IMR-90 (cell line): ENCODE results near the gene MICAL2. TPM values are rescaled to one million over a fixed set of nuclear protein-coding genes. Genes with fewer than 3 reads are reported as not detected.

Experiments used
- ATAC-seq: fragments of 200-7000 bp; cut with Tn5 transposase; 2 replicates; pipeline ENCODE4 v1.9.1; 2020; ENCODE audit warnings: low read depth, mild to moderate bottlenecking, moderate library complexity
- BruUV-seq: library from RNA; stranded (reverse); fragments of 400-500 nt; replicated peaks from 2 replicates; lab custom pipeline; 2021; lab: Mats Ljungman, UMichigan
- CTCF ChIA-PET: fragments of 300-600 bp; formaldehyde crosslinking; extraction: SDS; loops from one replicate; lab custom pipeline; 2021; ENCODE audit warnings: antibody characterized with exemption; lab: Yijun Ruan, JAX
- POLR2A ChIA-PET: fragments of 300-600 bp; sonication (Branson Sonifier 250); formaldehyde crosslinking; loops from one replicate; lab custom pipeline; 2022; ENCODE audit warnings: antibody characterized with exemption; ENCODE audit not compliant: unreplicated experiment; lab: Charles Lee
- DNase-seq: peaks from one replicate; pipeline ENCODE4 v3.0.0; 2013
- H2AFZ ChIP-seq: replicated peaks from 2 replicates; pipeline ENCODE3; 2013; ENCODE audit warnings: low read length, mild to moderate bottlenecking; ENCODE audit not compliant: poor library complexity
- H2AK5ac ChIP-seq: 2 replicates; pipeline ENCODE4 v1.6.1; 2013; ENCODE audit warnings: low read depth, low read length, inconsistent platforms
- H2AK9ac ChIP-seq: replicated peaks from 2 replicates; pipeline ENCODE3; 2013; ENCODE audit warnings: mild to moderate bottlenecking, low read depth, low read length, moderate library complexity; ENCODE audit not compliant: poor library complexity
- H2BK120ac ChIP-seq: 2 replicates; pipeline ENCODE4 v1.6.1; 2013; ENCODE audit warnings: low read depth, low read length, inconsistent platforms
- H2BK15ac ChIP-seq: 3 replicates; pipeline ENCODE4 v1.6.1; 2013; ENCODE audit warnings: low read depth, low read length, inconsistent platforms
- H2BK20ac ChIP-seq: 2 replicates; pipeline ENCODE4 v1.6.1; 2013; ENCODE audit warnings: low read depth, mild to moderate bottlenecking, inconsistent platforms, low read length, moderate library complexity
- H2BK5ac ChIP-seq: 2 replicates; pipeline ENCODE4 v1.6.1; 2013; ENCODE audit warnings: mild to moderate bottlenecking, low read depth, low read length, inconsistent platforms; ENCODE audit not compliant: poor library complexity, severe bottlenecking
- H3K14ac ChIP-seq: replicated peaks from 2 replicates; pipeline ENCODE4 v1.6.1; 2013; ENCODE audit warnings: low read depth, low read length, inconsistent platforms
- H3K18ac ChIP-seq: 2 replicates; pipeline ENCODE4 v1.6.1; 2013; ENCODE audit warnings: low read depth, low read length, control low read depth
- H3K23ac ChIP-seq: 2 replicates; pipeline ENCODE4 v1.6.1; 2013; ENCODE audit warnings: low read depth, low read length, inconsistent platforms
- H3K27ac ChIP-seq: 2 replicates; pipeline ENCODE4 v1.5.1; 2013; ENCODE audit warnings: mild to moderate bottlenecking, control low read depth, low read length; ENCODE audit not compliant: insufficient read depth
- H3K27me3 ChIP-seq: 2 replicates; pipeline ENCODE4 v1.6.1; 2013; ENCODE audit warnings: low read length; ENCODE audit not compliant: control insufficient read depth, insufficient read depth
- H3K36me3 ChIP-seq: 2 replicates; pipeline ENCODE4 v1.6.1; 2013; ENCODE audit warnings: low read length, mixed read lengths; ENCODE audit not compliant: control insufficient read depth, insufficient read depth
- H3K4ac ChIP-seq: 2 replicates; pipeline ENCODE4 v1.6.1; 2013; ENCODE audit warnings: low read depth, low read length, inconsistent platforms
- H3K4me1 ChIP-seq: 2 replicates; pipeline ENCODE4 v1.6.1; 2013; ENCODE audit warnings: low read length, mixed read lengths; ENCODE audit not compliant: control insufficient read depth, insufficient read depth
- H3K4me2 ChIP-seq: 2 replicates; pipeline ENCODE4 v1.6.1; 2013; ENCODE audit warnings: low read depth, mild to moderate bottlenecking, control low read depth, low read length, moderate library complexity
- H3K4me3 ChIP-seq: 2 replicates; pipeline ENCODE4 v1.5.1; 2013; ENCODE audit warnings: low read depth, mild to moderate bottlenecking, control low read depth, low read length, moderate library complexity; ENCODE audit not compliant: insufficient read depth
- H3K56ac ChIP-seq: 2 replicates; pipeline ENCODE4 v1.6.1; 2013; ENCODE audit warnings: low read length, inconsistent platforms; ENCODE audit not compliant: insufficient read depth; ENCODE audit errors: extremely low read depth
- H3K79me1 ChIP-seq, 2 experiments: 2 replicates each; pipeline ENCODE4 v1.6.1; 2013; ENCODE audit warnings: low read length in 2 of 2, inconsistent platforms in 1 of 2, low read depth in 1 of 2
- H3K9ac ChIP-seq: 2 replicates; pipeline ENCODE4 v1.6.1; 2013; ENCODE audit warnings: low read depth, low read length, control low read depth
- H3K9me1 ChIP-seq: 2 replicates; pipeline ENCODE4 v1.6.1; 2013; ENCODE audit warnings: low read length, inconsistent platforms; ENCODE audit not compliant: insufficient read depth
- H3K9me3 ChIP-seq: 2 replicates; pipeline ENCODE4 v1.6.1; 2013; ENCODE audit warnings: low read length; ENCODE audit not compliant: control insufficient read depth, insufficient read depth
- H4K20me1 ChIP-seq: 2 replicates; pipeline ENCODE4 v1.6.1; 2013; ENCODE audit warnings: low read length, inconsistent platforms; ENCODE audit not compliant: insufficient read depth
- H4K5ac ChIP-seq: 2 replicates; pipeline ENCODE4 v1.6.1; 2013; ENCODE audit warnings: mild to moderate bottlenecking, low read depth, low read length, control low read depth
- H4K8ac ChIP-seq, 2 experiments: 2 replicates each; pipeline ENCODE4 v1.6.1; 2013; ENCODE audit warnings: low read depth in 2 of 2, low read length in 2 of 2, control low read depth in 1 of 2, inconsistent platforms in 1 of 2
- H4K91ac ChIP-seq: 2 replicates; pipeline ENCODE4 v1.6.1; 2013; ENCODE audit warnings: low read depth, low read length, inconsistent platforms; ENCODE audit not compliant: insufficient read depth
- BHLHE40 ChIP-seq: fragments of 150-350 bp; IDR thresholded peaks from 2 replicates; pipeline ENCODE4 v1.6.1; 2016; ENCODE audit warnings: mild to moderate bottlenecking, low read depth, low read length
- CEBPB ChIP-seq: IDR thresholded peaks from 2 replicates; pipeline ENCODE4 v1.6.1; 2012; ENCODE audit warnings: low read depth, low read length, improper control_type of control experiment
- CHD1 ChIP-seq: IDR thresholded peaks from 2 replicates; pipeline ENCODE4 v1.6.1; 2012; ENCODE audit warnings: low read depth, low read length, improper control_type of control experiment
- ELK1 ChIP-seq: fragments of 150-350 bp; IDR thresholded peaks from 2 replicates; pipeline ENCODE4 v1.6.1; 2016; ENCODE audit warnings: low read depth, mild to moderate bottlenecking, low read length, moderate library complexity, borderline replicate concordance
- FOS ChIP-seq: fragments of 150-350 bp; IDR thresholded peaks from 2 replicates; pipeline ENCODE4 v1.6.1; 2016; ENCODE audit warnings: low read depth, low read length
- MAFK ChIP-seq: IDR thresholded peaks from 2 replicates; pipeline ENCODE4 v1.6.1; 2012; ENCODE audit warnings: low read depth, low read length, improper control_type of control experiment
- MAZ ChIP-seq: IDR thresholded peaks from 2 replicates; pipeline ENCODE4 v1.6.1; 2012; ENCODE audit warnings: low read depth, mild to moderate bottlenecking, low read length, improper control_type of control experiment, moderate library complexity, borderline replicate concordance
- MXI1 ChIP-seq: IDR thresholded peaks from 2 replicates; pipeline ENCODE4 v1.6.1; 2012; ENCODE audit warnings: low read depth, mild to moderate bottlenecking, low read length, moderate library complexity, borderline replicate concordance
- NFE2L2 ChIP-seq: fragments of 150-350 bp; IDR thresholded peaks from 2 replicates; pipeline ENCODE4 v1.6.1; 2016; ENCODE audit warnings: low read depth, mild to moderate bottlenecking, low read length
- POLR2A ChIP-seq: IDR thresholded peaks from 2 replicates; pipeline ENCODE4 v1.6.1; 2012; ENCODE audit warnings: mild to moderate bottlenecking, low read depth, low read length
- RAD21 ChIP-seq: IDR thresholded peaks from 2 replicates; pipeline ENCODE4 v1.6.1; 2012; ENCODE audit warnings: low read length, improper control_type of control experiment
- RCOR1 ChIP-seq: IDR thresholded peaks from 2 replicates; pipeline ENCODE4 v1.6.1; 2012; ENCODE audit warnings: mild to moderate bottlenecking, low read length, improper control_type of control experiment; ENCODE audit not compliant: insufficient replicate concordance
- RFX5 ChIP-seq: IDR thresholded peaks from 2 replicates; pipeline ENCODE4 v1.8.0; 2012; ENCODE audit warnings: low read depth, mild to moderate bottlenecking, low read length, moderate library complexity
- SMC3 ChIP-seq: fragments of 150-350 bp; IDR thresholded peaks from 2 replicates; pipeline ENCODE4 v1.6.1; 2016; ENCODE audit warnings: low read depth, mild to moderate bottlenecking, antibody characterized with exemption, low read length, moderate library complexity
- USF2 ChIP-seq: fragments of 150-350 bp; IDR thresholded peaks from 2 replicates; pipeline ENCODE4 v1.6.1; 2017; ENCODE audit warnings: mild to moderate bottlenecking, antibody characterized with exemption, low read length, low read depth
- WGBS, 2 experiments: methylation state at CpG; one replicate each; pipeline versions ENCODE4 v1.1.5 to v1.1.7; 2013; ENCODE audit warnings: missing lambda C conversion rate in 2 of 2; ENCODE audit not compliant: insufficient read length in 1 of 2; ENCODE audit errors: extremely low coverage in 2 of 2; 5-methylcytosine and 5-hydroxymethylcytosine counted together
- dilution Hi-C: fragments of 300-500 bp; cut with HindIII; formaldehyde crosslinking; loops from one replicate; pipeline ENCODE4 v1.14.3; 2018; ENCODE audit warnings: low sequenced_read_pairs; ENCODE audit not compliant: unreplicated experiment
- in situ Hi-C: fragments of 300-500 bp; cut with MboI; formaldehyde crosslinking; loops from 3 replicates; pipeline ENCODE4 v1.14.3; 2019; ENCODE audit warnings: low sequenced_read_pairs, inconsistent platforms, mixed read lengths
- intact Hi-C: fragments of 100-400 bp; cut with micrococcal nuclease; formaldehyde crosslinking; loops from 2 replicates; pipeline ENCODE4 v1.10.0; 2022
- polyA plus RNA-seq, 3 experiments: library from polyadenylated mRNA; depleted of rRNA; stranded (reverse); fragments of >200 nt; gene quantifications; 2 replicates each; pipeline ENCODE4 v1.2.3, GENCODE V29; 2012; ENCODE audit warnings: low replicate concordance in 1 of 3
- total RNA-seq: library from RNA; depleted of rRNA; stranded (reverse); fragments of >200 nt; gene quantifications from 2 replicates; pipeline ENCODE4 v1.2.3, GENCODE V29; 2012

MICAL2 gene
- total and polyA plus RNA-seq, 2 of the 4 experiments (the other 2 are of a cell fraction), result 170 to 336 TPM

- H3K56ac ChIP-seq, result no peak overlapping the region
- H4K91ac ChIP-seq, result peak overlapping the region; percentile 43
- dilution Hi-C loops (no loop called here), in situ Hi-C loops (no loop called here), intact Hi-C loops (no loop called here)
- ChIA-PET POLR2A (no interaction called here), CTCF (no interaction called here)
- DNase-seq (no peak), ATAC-seq (no peak)
- peak overlapping the region; percentile 98 for H2BK5ac ChIP-seq
- H3K4me3 ChIP-seq, result no peak overlapping the region
- H2AFZ ChIP-seq, result no peak overlapping the region
- peak overlapping the region; percentile 4 to 90; a peak in 3 of 4 replicates for H4K8ac ChIP-seq
- 0 out of 2 replicates have a peak overlapping the region, but pooled peaks have one; percentile 2 for H3K27ac ChIP-seq
- peak overlapping the region; percentile 68; the same call in 2 of the 3 replicates for H2BK15ac ChIP-seq
- H3K14ac ChIP-seq, result peak overlapping the region; percentile 98
- peaks cover 7% of the 10 kb centered on the region; the same call in 1 of the 2 replicates for H3K36me3 ChIP-seq
- no peak overlapping the region for H3K4me2 ChIP-seq
- H3K23ac ChIP-seq, result peak overlapping the region; percentile 85; the same call in 1 of the 2 replicates
- whole genome bisulfite sequencing, 2 experiments, result 100% methylated on average over 2 of the region's 8 CpGs; no CpG with 5 or more reads in 1 of the 2 experiments
- H3K9me1 ChIP-seq, result peaks cover 35% of the 10 kb centered on the region
- 0 out of 2 replicates have a peak overlapping the region, but pooled peaks have one; percentile 22 for H3K18ac ChIP-seq
- H2AK9ac ChIP-seq, result no peak overlapping the region
- H3K27me3 ChIP-seq, result no peaks in the 10 kb centered on the region
- H4K5ac ChIP-seq, result no peak overlapping the region; the same call in 1 of the 2 replicates
- peak overlapping the region; percentile 96; the same call in 1 of the 2 replicates for H2AK5ac ChIP-seq
- no TSS peak for BruUV-seq
- peaks cover 3% of the 10 kb centered on the region; the same call in 1 of the 2 replicates for H4K20me1 ChIP-seq
- H2BK20ac ChIP-seq, result 0 out of 2 replicates have a peak overlapping the region, but pooled peaks have one; percentile 14
- no peak overlapping the region for H3K9ac ChIP-seq
- peaks cover 39% of the 10 kb centered on the region for H3K4me1 ChIP-seq
- H3K4ac ChIP-seq, result peak overlapping the region; percentile 96
- peak overlapping the region; percentile 91; the same call in 1 of the 2 replicates for H2BK120ac ChIP-seq
- no peaks in the 10 kb centered on the region for H3K9me3 ChIP-seq
- peaks cover 25 to 82% of the 10 kb centered on the region in 2 experiments for H3K79me1 ChIP-seq
- no peak for TF ChIP-seq CEBPB
- no peak for TF ChIP-seq POLR2A
- TF ChIP-seq SMC3, result no peak
- no peak for TF ChIP-seq MAFK
- no peak for TF ChIP-seq USF2
- TF ChIP-seq MXI1, result no peak
- TF ChIP-seq BHLHE40, result no peak
- no peak for TF ChIP-seq CHD1
- no peak for TF ChIP-seq RFX5
- TF ChIP-seq NFE2L2, result no peak
- TF ChIP-seq ELK1, result no peak
- TF ChIP-seq RCOR1, result no peak
- TF ChIP-seq FOS, result no peak
- no peak for TF ChIP-seq RAD21
- no peak for TF ChIP-seq MAZ
Observed at GRCh38 chr11:12198251-12199222, 88.1 kb downstream of the MICAL2 start.
